GM18517 (cell line): ENCODE measurements around the gene DHRS7.

Source experiments
- ATAC-seq: cut with Tn5 transposase; IDR thresholded peaks from one replicate; pipeline ENCODE4 v1.9.1; 2021; ENCODE audit warnings: mild to moderate bottlenecking, moderate library complexity; ENCODE audit not compliant: unreplicated experiment

Gene DHRS7

DNA sequence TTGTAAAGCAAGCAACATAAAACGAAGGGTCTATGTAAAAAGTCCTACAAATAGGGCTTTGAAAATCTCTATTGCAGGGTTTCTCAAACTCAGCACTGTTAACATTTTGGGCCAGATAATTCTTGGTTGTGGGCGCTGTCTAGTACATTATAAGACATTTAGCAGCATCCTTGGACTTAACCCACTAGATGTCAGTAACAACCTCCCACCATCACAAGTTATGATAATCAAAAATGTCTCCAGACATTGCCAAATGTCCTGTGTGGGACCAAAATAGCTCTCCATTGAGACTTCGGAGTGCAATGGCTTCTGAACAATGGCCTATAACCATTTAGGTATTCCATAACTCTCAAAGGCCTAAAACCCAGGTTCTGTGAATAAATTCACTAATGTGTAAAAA lies 22.9 kb upstream of the DHRS7 start:
- no peak for ATAC-seq

- no peak for ATAC-seq
These were observed 19.8 kb upstream of the DHRS7 start for GRCh38 chr14:60184905-60185555.

DNA sequence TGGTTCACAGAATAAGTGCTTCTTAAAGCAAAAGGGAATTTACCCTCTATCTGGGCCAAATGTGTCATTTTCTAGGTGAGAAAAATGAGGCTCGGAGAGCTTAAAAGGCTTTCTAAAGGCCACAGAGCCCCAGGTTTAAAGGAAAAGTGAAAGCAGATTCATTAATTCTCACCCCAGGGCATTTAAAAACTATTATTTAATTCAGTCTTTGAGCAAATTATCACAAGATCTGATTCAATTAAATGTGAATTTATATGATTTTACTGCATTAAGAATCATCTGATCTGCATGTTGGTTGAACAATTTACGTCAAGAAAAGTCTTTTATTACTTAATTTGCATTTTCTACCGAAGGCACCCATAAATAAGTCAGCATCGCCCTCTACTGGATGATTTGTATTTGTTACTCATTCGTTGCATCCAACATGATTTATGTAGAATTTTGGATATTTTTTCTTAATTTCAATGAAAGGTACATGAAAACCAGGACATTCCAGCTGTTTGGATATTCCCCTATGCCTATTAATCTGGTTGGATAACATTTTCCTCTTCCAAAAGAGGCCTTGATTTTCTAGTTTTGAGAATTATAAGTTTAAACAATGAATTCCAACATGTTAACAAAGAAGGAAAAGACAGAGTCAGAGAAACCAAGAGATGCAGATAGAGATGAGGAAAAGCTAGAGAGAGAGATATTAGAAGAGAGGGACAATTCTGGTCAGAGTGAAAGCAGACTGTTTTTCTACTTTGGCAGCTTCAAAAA lies 19.1 kb upstream of the DHRS7 start:
- ATAC-seq, result peak; percentile 57

- peak; percentile 43 for ATAC-seq
These were observed 18.5 kb upstream of the DHRS7 start for GRCh38 chr14:60183741-60184140.

DNA sequence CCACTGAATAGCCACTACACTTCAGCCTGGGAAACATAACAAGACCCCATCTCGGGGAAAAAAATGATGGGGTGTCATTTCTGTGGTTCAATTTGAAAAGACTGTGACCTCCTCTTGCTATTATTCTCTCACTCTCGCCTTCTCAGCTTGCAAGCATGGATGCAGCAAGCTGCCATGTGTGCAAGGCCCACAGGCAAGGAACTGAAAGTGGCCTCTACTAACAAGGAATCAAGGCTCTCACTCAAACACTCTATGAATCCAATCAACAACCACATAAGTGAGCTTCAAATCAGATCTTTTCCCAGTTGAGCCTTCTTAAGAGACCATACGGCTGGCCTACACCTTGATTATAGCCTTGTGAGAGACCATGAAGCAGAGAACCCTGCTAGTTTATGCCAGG lies 17.9 kb upstream of the DHRS7 start:
- ATAC-seq, result peak; percentile 27

DNA sequence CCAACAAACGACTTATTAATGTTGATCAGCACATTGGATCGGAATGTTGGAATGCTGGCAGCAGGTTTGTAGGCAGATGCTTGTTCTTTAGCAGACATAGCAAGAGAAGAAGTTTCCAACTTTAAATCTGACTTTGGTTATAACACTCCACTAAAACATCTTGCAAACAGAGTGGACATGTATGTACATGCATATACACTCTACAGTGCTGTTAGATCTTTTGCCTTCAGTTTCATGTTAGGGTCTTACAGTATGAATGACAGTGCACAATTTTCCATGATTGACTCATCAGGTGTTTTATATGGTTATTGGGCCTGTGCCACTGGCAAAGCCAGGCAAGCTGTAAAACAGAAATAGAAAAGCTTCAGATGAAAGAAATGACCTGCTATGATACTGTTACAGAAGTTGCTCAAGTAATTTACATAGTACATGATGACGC lies 14.3 kb upstream of the DHRS7 start:
- no peak for ATAC-seq

- no peak for ATAC-seq
These were observed 13.6 kb upstream of the DHRS7 start for GRCh38 chr14:60178820-60179219.

DNA sequence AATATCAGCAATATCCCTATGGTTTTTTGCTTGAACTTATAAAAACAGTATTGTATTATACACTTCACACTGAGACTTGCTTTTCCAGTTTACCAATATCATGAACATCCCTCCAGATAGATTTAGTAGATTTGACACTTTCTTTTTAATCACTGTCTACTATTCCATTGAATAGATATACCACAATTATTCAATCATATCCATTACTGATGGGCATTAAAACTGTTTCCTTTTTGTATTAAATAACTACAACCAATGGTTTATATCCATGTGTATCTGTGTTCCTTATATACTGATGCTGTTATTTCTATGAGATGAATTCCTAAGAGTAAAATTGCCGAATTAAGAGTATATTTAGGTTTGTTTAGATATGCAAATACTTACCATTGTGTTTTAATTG lies 13.0 kb upstream of the DHRS7 start:
- no peak for ATAC-seq

DNA sequence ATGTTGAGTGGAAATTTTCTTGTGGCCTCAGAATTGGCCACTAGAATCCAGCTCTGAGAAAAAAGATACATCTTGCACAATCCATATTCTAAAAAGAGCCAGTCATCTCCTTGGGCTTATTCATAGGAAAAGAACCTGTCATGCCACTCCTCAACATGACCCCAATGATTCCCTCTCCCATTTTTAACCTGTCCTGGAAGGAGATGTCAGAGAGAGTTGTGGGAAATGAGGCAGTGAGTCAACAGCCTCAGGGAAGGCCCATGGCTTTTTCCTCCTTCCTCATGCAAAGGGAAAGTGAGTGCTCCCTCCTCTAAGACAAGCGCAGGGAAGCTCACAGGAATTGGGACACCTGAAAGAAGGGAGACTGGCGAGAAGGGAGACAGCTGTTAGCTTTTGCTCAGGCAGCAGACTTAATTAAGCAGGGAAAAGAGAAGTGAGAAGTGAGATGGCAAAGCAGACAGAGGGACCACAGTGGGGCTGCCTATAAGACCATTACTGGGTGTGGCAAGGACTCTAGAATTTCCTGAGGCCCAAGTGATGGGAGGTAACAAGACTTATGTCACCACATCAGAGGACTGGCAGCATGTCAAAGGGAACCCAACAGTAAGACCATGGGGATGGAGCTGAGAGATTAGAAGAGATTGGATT lies 10.2 kb upstream of the DHRS7 start:
- ATAC-seq, result no peak

GRCh38 chr14:60174352-60175254 lies 9.4 kb upstream of the DHRS7 start:
- no peak for ATAC-seq

- no peak for ATAC-seq
These were observed 6.5 kb upstream of the DHRS7 start for GRCh38 chr14:60171690-60172089.

GRCh38 chr14:60170948-60171347 lies 5.8 kb upstream of the DHRS7 start:
- no peak for ATAC-seq

- no peak for ATAC-seq
These were observed 4.5 kb upstream of the DHRS7 start for GRCh38 chr14:60169722-60170121.

DNA sequence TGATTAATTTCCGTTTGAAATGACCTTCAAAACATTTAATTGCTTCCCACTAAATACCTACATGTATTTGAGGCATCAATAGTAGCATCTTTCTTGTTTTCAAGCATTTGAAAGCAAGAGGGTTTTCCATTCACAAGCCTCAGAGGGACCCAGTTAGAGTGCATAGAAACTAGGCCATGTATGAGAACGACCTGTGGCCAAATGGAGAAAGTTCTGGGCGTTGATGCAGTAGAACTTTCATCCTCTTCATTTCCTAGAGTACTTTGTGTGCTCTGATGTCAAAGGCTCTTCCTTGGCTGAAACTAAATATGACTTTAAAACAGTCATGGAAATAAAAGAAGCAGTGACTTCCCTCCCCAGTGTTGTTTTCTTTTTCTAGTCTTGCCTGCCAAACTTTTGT lies 944 bp upstream of the DHRS7 start:
- ATAC-seq, result no peak

DNA sequence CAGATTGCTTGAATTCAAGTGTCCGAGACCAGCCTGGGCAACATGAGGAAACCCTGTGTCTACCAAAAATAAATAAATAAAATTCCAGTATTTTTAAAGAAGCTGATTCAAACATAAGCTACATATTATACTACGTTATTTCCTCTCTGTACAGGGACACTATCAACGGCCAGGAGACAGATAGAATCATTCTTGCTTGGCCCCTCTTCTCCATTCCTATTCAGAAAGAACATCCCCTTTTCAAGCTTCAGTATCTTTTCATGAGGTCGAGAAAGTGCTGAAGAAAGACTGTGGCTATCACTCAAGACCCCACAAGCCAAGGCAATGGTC lies 314 bp upstream of the DHRS7 start:
- peak; percentile 31 for ATAC-seq

GRCh38 chr14:60164404-60164711 lies 840 bp downstream of the DHRS7 start:
- peak; percentile 20 for ATAC-seq

GRCh38 chr14:60163693-60164092 lies 1.5 kb downstream of the DHRS7 start:
- ATAC-seq, result no peak

GRCh38 chr14:60161196-60162107 lies 3.7 kb downstream of the DHRS7 start:
- ATAC-seq, result no peak

GRCh38 chr14:60160422-60160821 lies 4.8 kb downstream of the DHRS7 start:
- ATAC-seq, result no peak

DNA sequence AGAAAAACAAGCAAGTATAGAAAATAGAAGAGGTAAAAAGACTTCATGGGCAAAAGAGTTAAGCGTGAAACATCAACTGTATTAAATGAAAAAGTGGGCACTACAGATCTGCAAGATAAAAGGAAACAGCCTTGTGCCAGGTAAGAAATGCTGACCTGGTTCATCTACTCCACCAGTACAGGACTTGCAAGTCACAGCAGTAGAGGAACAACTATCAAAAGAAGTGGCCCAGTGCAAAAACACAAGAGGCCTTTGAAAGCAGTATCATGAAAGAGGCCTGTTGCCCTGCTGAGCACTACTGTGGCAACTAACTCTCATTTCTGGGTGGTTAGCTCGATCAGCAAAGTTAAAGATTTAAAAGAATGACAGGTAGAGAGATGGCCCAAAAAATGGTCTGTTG lies 10.5 kb downstream of the DHRS7 start:
- ATAC-seq, result no peak
